ENCODE measurements around the gene MISP. TPM values are rescaled to one million over a fixed set of nuclear protein-coding genes. Genes with fewer than 3 reads are reported as not detected.
A peak's percentile ranks its signal among the peaks of the same experiment; 100 is the strongest.

Gene MISP
- total and polyA plus RNA-seq, 2 of the 13 experiments (the other 11 are each of a cell fraction or from before 2014, with no cell fraction given) = 0.67 to 1.3 TPM

GRCh38 chr19:709196-709964 is 41.5 kb upstream of the MISP start:
- Histone ChIP-seq H3K4me1 (ENCODE audit: insufficient read depth, low read length) (peaks cover 52% of the 10 kb centered on the region), H3K36me3 (replicated peaks in 1 of 2; ENCODE audit: control insufficient read depth in 1 of 2, insufficient read depth in 2 of 2, low read length in 2 of 2) (no peaks in the 10 kb centered on the region), H3K27ac (ENCODE audit: extremely low read length, insufficient read depth, low read length) (no peak overlapping the region), H3K79me2 (ENCODE audit: insufficient read depth, low read length) (no peaks in the 10 kb centered on the region), H3K27me3 (ENCODE audit: control insufficient read depth in 1 of 2, insufficient read depth in 2 of 2, low read length in 2 of 2) (no peaks in the 10 kb centered on the region), H3K4me3 (replicated peaks in 1 of 3; ENCODE audit: insufficient read depth in 1 of 3, low read depth in 2 of 3, low read length in 3 of 3) (peak overlapping the region; percentile 55 to 72 (median 62); a peak in 4 of 6 replicates), H3K4me2 (ENCODE audit: low read depth, low read length) (peak overlapping the region; percentile 53), H2AFZ (ENCODE audit: low read length) (no peak overlapping the region), H3K9me3 (ENCODE audit: low read length) (no peaks in the 10 kb centered on the region), H3K9ac (ENCODE audit: insufficient read depth, low read depth, low read length) (0 out of 2 replicates have a peak overlapping the region, but pooled peaks have one; percentile 22), H4K20me1 (ENCODE audit: insufficient read depth, low read length) (no peaks in the 10 kb centered on the region)
- ATAC-seq (no peak), DNase-seq (ENCODE audit: low spot score) (no peak), FAIRE-seq (no peak)
- in situ Hi-C loops (cut with HindIII; ENCODE audit: extremely low pct_ligation_motif_present, low pct_unique_long_range_greater_than_20kb) = no loop called here
- intact Hi-C loops (cut with micrococcal nuclease; ENCODE audit: unreplicated experiment) = no loop called here
- no TSS peak for BruUV-seq (replicated peaks)
- ChIA-PET POLR2A (interaction anchor here (1.2 to 2.5 kb wide), 6 partner anchors 9 to 43 kb away, joined by 3 to 27 read pairs (median 9); partner anchors contain the start of gene FSTL3), CTCF (ENCODE audit: low intra/inter-chr PET ratio, low total read pairs) (interaction anchor here (1.1 kb wide), 1 partner anchor 45 kb away, joined by 3 read pairs; no protein-coding TSS in a partner anchor)
- 0 out of 2 replicates have a peak, but pooled peaks have one; percentile 12 for TF ChIP-seq ZFP91 (CRISPR knock-in tag; IDR thresholded peaks at IDR 0.05; ENCODE audit: borderline replicate concordance)
- TF ChIP-seq SCMH1 (CRISPR knock-in tag; IDR thresholded peaks at IDR 0.05; ENCODE audit: borderline replicate concordance) = no peak
- no peak for TF ChIP-seq JARID2 (CRISPR knock-in tag; IDR thresholded peaks at IDR 0.05; ENCODE audit: insufficient replicate concordance)
- TF ChIP-seq ZBTB7A (CRISPR knock-in tag; IDR thresholded peaks at IDR 0.05) = 0 out of 2 replicates have a peak, but pooled peaks have one; percentile 19
- 15% methylated on average over 7 of the region's 78 CpGs for WGBS (ENCODE audit: low lambda C conversion rate)

Data from HepG2 (cell line).